Measurements from ENCODE around the gene MED26. TPM values are rescaled to one million over a fixed set of nuclear protein-coding genes. Genes with fewer than 3 reads are reported as not detected.
"Not testable (repeated sequence)": the region's sequence is repeated elsewhere in the genome, so short reads cannot be mapped to it uniquely, and the experiment has no call there.

MED26 gene
- total and polyA plus RNA-seq, 9 of the 15 experiments (the other 6 are each of a cell fraction or from before 2014, with no cell fraction given): 0.71 to 15.1 (median 6.2) TPM

DNA sequence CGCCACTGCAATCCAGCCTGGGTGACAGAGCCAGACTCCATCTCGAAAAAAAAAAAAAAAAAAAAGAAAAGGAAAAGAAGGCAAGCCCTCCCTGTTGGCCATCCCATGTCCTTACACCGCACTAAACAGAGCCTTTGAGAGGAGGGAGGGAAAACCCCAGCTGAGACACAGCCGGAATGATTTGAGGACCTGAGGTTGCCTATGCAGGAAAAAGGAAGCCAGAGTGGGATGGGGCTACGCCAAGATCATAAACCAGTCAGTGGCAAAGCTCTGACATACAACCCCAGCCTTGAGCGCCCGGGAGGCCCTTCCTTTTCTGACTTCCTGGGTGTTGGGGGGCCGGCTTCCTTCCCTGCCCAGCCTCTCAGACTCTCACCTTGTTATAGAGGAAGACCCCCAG is 73.2 kb downstream of the MED26 start (continued):
- TF ChIP-seq, protein P1, sequence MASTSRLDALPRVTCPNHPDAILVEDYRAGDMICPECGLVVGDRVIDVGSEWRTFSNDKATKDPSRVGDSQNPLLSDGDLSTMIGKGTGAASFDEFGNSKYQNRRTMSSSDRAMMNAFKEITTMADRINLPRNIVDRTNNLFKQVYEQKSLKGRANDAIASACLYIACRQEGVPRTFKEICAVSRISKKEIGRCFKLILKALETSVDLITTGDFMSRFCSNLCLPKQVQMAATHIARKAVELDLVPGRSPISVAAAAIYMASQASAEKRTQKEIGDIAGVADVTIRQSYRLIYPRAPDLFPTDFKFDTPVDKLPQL (IDR thresholded peaks at IDR 0.05; ENCODE audit: extremely low read depth, insufficient read length): no peak
- TF ChIP-seq, protein P2, sequence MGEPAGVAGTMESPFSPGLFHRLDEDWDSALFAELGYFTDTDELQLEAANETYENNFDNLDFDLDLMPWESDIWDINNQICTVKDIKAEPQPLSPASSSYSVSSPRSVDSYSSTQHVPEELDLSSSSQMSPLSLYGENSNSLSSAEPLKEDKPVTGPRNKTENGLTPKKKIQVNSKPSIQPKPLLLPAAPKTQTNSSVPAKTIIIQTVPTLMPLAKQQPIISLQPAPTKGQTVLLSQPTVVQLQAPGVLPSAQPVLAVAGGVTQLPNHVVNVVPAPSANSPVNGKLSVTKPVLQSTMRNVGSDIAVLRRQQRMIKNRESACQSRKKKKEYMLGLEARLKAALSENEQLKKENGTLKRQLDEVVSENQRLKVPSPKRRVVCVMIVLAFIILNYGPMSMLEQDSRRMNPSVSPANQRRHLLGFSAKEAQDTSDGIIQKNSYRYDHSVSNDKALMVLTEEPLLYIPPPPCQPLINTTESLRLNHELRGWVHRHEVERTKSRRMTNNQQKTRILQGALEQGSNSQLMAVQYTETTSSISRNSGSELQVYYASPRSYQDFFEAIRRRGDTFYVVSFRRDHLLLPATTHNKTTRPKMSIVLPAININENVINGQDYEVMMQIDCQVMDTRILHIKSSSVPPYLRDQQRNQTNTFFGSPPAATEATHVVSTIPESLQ (CRISPR knock-in tag; IDR thresholded peaks at IDR 0.05): no peak

DNA sequence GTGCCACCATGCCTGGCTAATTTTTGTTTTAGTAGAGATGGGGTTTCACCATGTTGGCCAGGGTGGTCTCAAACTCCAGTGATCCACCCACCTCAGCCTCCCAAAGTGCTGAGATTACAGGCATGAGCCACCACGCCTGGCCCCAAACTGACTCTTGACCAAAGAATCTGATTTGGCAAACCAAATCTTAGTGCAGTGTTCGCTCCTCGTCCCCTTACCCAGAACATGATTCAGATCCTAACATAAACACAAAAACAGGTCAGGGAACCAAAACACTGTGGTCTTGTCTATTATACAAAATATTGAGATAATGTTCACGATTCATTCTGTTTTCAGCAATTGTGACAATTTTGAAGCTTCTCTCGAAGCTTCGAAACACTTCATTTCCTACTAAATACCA is 76.1 kb downstream of the MED26 start:
- ATAC-seq; H3K4me2 ChIP-seq (ENCODE audit: insufficient read depth, low read length); H3K9me3 ChIP-seq (replicated peaks; ENCODE audit: control insufficient read depth, insufficient read depth, low read depth, low read length); H3K9me1 ChIP-seq (ENCODE audit: control insufficient read depth, insufficient read depth, low read length); H3K27me3 ChIP-seq (ENCODE audit: control insufficient read depth in 2 of 2, insufficient read depth in 2 of 2, low read length in 2 of 2); H3K79me2 ChIP-seq (ENCODE audit: control insufficient read depth, insufficient read depth, low read length); intact Hi-C loops (cut with micrococcal nuclease); H3K4me1 ChIP-seq (replicated peaks in 1 of 2; ENCODE audit: control insufficient read depth in 2 of 2, insufficient read depth in 2 of 2, low read length in 2 of 2); DNase-seq (ENCODE audit: extremely low read depth in 1 of 4, low spot score in 3 of 4); FAIRE-seq; H3K9ac ChIP-seq (ENCODE audit: insufficient read depth in 1 of 2, low read depth in 2 of 2, low read length in 2 of 2); in situ Hi-C loops (cut with MboI); H4K20me1 ChIP-seq (replicated peaks; ENCODE audit: control insufficient read depth, insufficient read depth, low read length); CTCF ChIA-PET (ENCODE audit: low intra/inter-chr PET ratio); H3K27ac ChIP-seq (ENCODE audit: extremely low read depth, low read depth, low read length); H2AFZ ChIP-seq (ENCODE audit: low read depth, low read length); H3K4me3 ChIP-seq; BruUV-seq (replicated peaks): not testable (repeated sequence)
- WGBS (ENCODE audit: insufficient coverage, low coverage, missing lambda C conversion rate): 93% methylated on average over 6 of the region's 6 CpGs
- POLR2A ChIA-PET: interaction anchor here (0.7 to 0.8 kb wide), 2 partner anchors 9 to 18 kb away, joined by 3 to 5 read pairs; no protein-coding TSS in a partner anchor
- H3K36me3 ChIP-seq (ENCODE audit: control insufficient read depth, insufficient read depth, low read length): peaks cover 58% of the 10 kb centered on the region; the same call in 2 of the 3 replicates

Measured in K562 (cell line).